Hematopoietic multipotent progenitor cell treated with erythropoietin and hydrocortisone succinate and interleukin-3 and kit ligand, for 15 days (in vitro differentiated cells): ENCODE results near the gene EMCN.
"Not testable (repeated sequence)": the region's sequence is repeated elsewhere in the genome, so short reads cannot be mapped to it uniquely, and the experiment has no call there.

Experiments
- DNase-seq: peaks from one replicate; pipeline ENCODE4 v3.0.0-alpha.2; 2015; ENCODE audit warnings: low spot score

Gene EMCN

GRCh38 chr4:100492129-100492528 lies 25.7 kb downstream of the EMCN start:
- no peak for DNase-seq

GRCh38 chr4:100489305-100489704 lies 28.5 kb downstream of the EMCN start:
- no peak for DNase-seq

- DNase-seq, result no peak
Observed at GRCh38 chr4:100486496-100486895, 31.3 kb downstream of the EMCN start.

- DNase-seq, result no peak
Observed at GRCh38 chr4:100483796-100484195, 34.0 kb downstream of the EMCN start.

- DNase-seq, result no peak
Observed at GRCh38 chr4:100479971-100480370, 37.9 kb downstream of the EMCN start.

GRCh38 chr4:100469555-100469954 lies 48.3 kb downstream of the EMCN start:
- no peak for DNase-seq

GRCh38 chr4:100466501-100466900 lies 51.3 kb downstream of the EMCN start:
- no peak for DNase-seq

- DNase-seq, result no peak
Observed at GRCh38 chr4:100461807-100462605, 55.8 kb downstream of the EMCN start.

- DNase-seq, result no peak
Observed at GRCh38 chr4:100450449-100450848, 67.4 kb downstream of the EMCN start.

GRCh38 chr4:100431416-100431815 lies 86.4 kb downstream of the EMCN start:
- DNase-seq, result no peak

GRCh38 chr4:100430451-100430850 lies 87.4 kb downstream of the EMCN start:
- no peak for DNase-seq

- no peak for DNase-seq
Observed at GRCh38 chr4:100429616-100430015, 88.2 kb downstream of the EMCN start.

GRCh38 chr4:100428051-100428450 lies 89.8 kb downstream of the EMCN start:
- no peak for DNase-seq

GRCh38 chr4:100424376-100424775 lies 93.4 kb downstream of the EMCN start:
- no peak for DNase-seq

- no peak for DNase-seq
Observed at GRCh38 chr4:100422894-100423293, 94.9 kb downstream of the EMCN start.

- no peak for DNase-seq
Observed at GRCh38 chr4:100421361-100421978, 96.4 kb downstream of the EMCN start.

GRCh38 chr4:100420571-100420970 lies 97.3 kb downstream of the EMCN start:
- DNase-seq, result no peak

- no peak for DNase-seq
Observed at GRCh38 chr4:100417565-100417964, 100.3 kb downstream of the EMCN start.

GRCh38 chr4:100414016-100414790 lies 103.6 kb downstream of the EMCN start:
- no peak for DNase-seq

GRCh38 chr4:100391863-100392262 lies 126.0 kb downstream of the EMCN start:
- no peak for DNase-seq

- DNase-seq, result no peak
Observed at GRCh38 chr4:100391086-100391485, 126.7 kb downstream of the EMCN start.

GRCh38 chr4:100386270-100386669 lies 131.6 kb downstream of the EMCN start:
- DNase-seq, result no peak

GRCh38 chr4:100380401-100380800 lies 137.4 kb downstream of the EMCN start:
- not testable (repeated sequence) for DNase-seq
